Measurements from ENCODE around the gene CTSH.

The CTSH gene

DNA sequence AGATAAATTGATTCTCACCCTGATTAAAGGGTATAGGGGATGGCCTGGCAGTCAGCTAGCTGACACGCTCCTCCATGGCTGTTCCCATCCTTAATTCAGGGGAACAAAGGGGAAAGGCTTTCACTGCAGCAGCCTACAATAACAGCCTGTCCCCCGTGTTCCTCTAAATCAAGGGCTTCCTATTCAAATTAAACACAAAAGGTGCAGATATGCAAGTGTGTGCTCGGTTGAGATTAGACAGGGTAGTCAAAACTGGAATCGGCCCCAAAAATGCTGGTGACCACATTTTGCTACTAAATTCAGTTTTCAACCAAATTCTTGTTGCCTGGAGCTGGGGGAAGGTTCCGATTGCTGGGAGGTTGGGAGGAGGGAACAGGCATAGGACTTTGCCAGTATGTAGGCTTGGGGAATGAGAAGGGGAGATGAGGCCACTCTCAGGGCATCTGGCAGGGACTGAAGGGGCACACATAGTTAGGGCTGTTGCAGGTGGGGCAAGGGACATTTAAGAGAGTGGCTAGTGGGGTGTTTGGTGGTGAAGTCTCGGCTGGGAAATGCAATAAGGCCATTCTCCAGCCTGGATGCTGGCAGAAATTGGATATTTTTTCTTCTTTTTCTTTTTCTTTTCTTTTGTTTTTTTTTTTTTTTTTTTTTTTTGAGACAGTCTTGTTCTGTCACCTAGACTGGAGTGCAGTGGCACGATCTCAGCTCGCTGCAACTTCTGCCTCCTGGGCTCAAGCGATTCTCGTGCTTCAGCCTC, 32.9 kb upstream of the CTSH start:
- Histone ChIP-seq H3K79me2 (no peaks in the 10 kb centered on the region), H3K4me1 (no peaks in the 10 kb centered on the region), H3K4me3 (ENCODE audit: low read depth, low read length) (no peak overlapping the region), H3K9me3 (ENCODE audit: control insufficient read depth, low read length) (no peaks in the 10 kb centered on the region), H2AFZ (no peak overlapping the region), H3K27me3 (ENCODE audit: control insufficient read depth, insufficient read depth, low read length) (no peaks in the 10 kb centered on the region), H3K27ac (no peak overlapping the region), H3K4me2 (ENCODE audit: low read length) (no peak overlapping the region), H3K9ac (no peak overlapping the region), H3K36me3 (ENCODE audit: control insufficient read depth, insufficient read depth, low read length) (no peaks in the 10 kb centered on the region)
- TF ChIP-seq CTCF (IDR thresholded peaks at IDR 0.05): no peak

DNA sequence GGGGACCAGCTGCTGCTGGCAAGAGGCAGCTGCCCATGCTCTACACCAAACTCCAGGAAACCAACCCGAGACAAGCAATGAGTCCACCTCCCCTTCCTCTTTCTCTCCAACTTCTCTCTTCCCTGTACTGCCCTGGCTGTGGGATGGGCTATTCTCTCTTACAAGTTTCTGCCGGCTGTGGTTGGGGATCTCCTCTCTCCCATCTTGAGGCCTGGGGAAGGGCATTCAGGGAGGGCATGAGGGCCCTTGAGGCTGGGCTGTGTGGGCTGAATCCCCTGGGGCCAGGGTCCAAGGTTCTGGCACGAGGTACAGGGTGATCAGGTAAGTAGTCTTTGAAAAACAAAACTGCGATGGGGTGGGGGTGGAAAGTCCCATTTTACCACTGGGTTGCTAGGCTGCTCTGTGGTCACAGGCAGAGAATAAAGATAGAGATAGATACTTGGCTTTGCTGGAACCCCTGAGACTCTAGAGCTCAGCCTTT, 32.3 kb upstream of the CTSH start:
- H3K36me3 ChIP-seq (ENCODE audit: control insufficient read depth, insufficient read depth, low read length): no peaks in the 10 kb centered on the region
- H2AFZ ChIP-seq: no peak overlapping the region
- H3K79me2 ChIP-seq: no peaks in the 10 kb centered on the region
- H3K4me3 ChIP-seq (ENCODE audit: low read depth, low read length): no peak overlapping the region
- TF ChIP-seq CTCF (IDR thresholded peaks at IDR 0.05): no peak
- no peak overlapping the region for H3K27ac ChIP-seq
- H3K4me1 ChIP-seq: no peaks in the 10 kb centered on the region
- no peak overlapping the region for H3K4me2 ChIP-seq (ENCODE audit: low read length)
- H3K27me3 ChIP-seq (ENCODE audit: control insufficient read depth, insufficient read depth, low read length): no peaks in the 10 kb centered on the region
- H3K9ac ChIP-seq: no peak overlapping the region
- H3K9me3 ChIP-seq (ENCODE audit: control insufficient read depth, low read length): no peaks in the 10 kb centered on the region

DNA sequence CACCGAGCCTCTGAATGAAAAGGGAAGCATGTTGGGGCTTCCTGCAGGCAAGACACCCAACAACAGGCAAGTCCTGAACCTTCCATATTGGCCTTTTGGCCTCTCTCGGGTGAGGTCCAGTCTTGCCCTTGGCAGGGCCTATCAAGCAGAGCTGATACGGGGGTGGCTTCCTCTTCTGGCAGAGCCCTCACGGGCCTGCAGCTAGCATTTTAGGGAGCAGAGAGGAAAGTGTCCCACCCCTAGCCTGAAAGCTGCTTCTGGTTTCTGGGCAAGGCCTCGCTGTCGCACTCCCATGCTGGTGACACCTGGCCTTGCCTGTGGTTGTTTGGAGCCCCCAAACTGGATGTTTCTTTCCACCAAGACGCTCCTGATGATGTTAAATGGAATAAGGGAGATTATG, 31.8 kb upstream of the CTSH start:
- no peak overlapping the region for H3K27ac ChIP-seq
- no peaks in the 10 kb centered on the region for H3K79me2 ChIP-seq
- H3K4me1 ChIP-seq: no peaks in the 10 kb centered on the region
- no peak overlapping the region for H3K4me3 ChIP-seq (ENCODE audit: low read depth, low read length)
- H3K36me3 ChIP-seq (ENCODE audit: control insufficient read depth, insufficient read depth, low read length): no peaks in the 10 kb centered on the region
- H2AFZ ChIP-seq: no peak overlapping the region
- H3K9me3 ChIP-seq (ENCODE audit: control insufficient read depth, low read length): no peaks in the 10 kb centered on the region
- H3K27me3 ChIP-seq (ENCODE audit: control insufficient read depth, insufficient read depth, low read length): no peaks in the 10 kb centered on the region
- H3K9ac ChIP-seq: no peak overlapping the region
- H3K4me2 ChIP-seq (ENCODE audit: low read length): no peak overlapping the region
- TF ChIP-seq CTCF (IDR thresholded peaks at IDR 0.05): no peak

DNA sequence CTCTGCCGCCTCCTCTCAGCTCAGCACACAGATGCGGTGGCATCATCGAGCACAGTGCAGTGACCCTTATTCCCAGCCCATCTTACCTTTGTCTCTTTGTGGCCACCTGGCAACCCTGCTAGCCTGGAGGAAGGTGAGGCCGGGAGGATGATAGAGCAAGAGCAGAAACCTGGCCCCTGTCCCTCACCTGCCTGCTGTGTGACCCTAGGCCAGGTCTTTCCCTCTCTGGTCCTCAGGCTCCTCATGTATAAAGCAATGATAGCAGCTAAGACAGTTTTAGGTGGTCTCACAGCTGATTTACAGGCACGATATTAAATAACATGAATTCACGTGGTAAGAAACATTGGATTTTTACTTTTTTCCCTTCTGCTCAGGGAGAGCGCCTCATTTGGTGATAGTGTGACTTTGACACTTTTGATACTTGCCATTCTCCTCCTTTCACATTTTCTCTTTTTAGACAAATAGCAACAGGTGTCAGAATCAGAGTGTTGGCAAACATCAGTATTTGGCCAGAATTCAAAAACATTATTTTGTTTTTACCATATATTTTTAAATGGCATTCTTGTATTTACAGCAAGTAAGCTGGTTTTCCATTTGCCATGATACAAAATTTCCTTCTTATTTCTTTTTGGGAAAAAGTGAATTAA, 29.5 kb upstream of the CTSH start:
- H3K27me3 ChIP-seq (ENCODE audit: control insufficient read depth, insufficient read depth, low read length): no peaks in the 10 kb centered on the region
- H2AFZ ChIP-seq: no peak overlapping the region

More for the DNA sequence above, 29.5 kb upstream of the CTSH start:
- no peak overlapping the region for H3K27ac ChIP-seq
- no peaks in the 10 kb centered on the region for H3K36me3 ChIP-seq (ENCODE audit: control insufficient read depth, insufficient read depth, low read length)
- no peak overlapping the region for H3K9ac ChIP-seq
- no peaks in the 10 kb centered on the region for H3K79me2 ChIP-seq
- no peak for TF ChIP-seq CTCF (IDR thresholded peaks at IDR 0.05)
- H3K4me3 ChIP-seq (ENCODE audit: low read depth, low read length): no peak overlapping the region
- H3K4me2 ChIP-seq (ENCODE audit: low read length): no peak overlapping the region
- no peaks in the 10 kb centered on the region for H3K4me1 ChIP-seq
- H3K9me3 ChIP-seq (ENCODE audit: control insufficient read depth, low read length): no peaks in the 10 kb centered on the region
